Cardiac muscle cell (in vitro differentiated cells and primary cell): ENCODE measurements around the gene HDAC5. TPM values are rescaled to one million over a fixed set of nuclear protein-coding genes. Genes with fewer than 3 reads are reported as not detected.
A peak's percentile ranks its signal among the peaks of the same experiment; 100 is the strongest.

Experiments
- DNase-seq, 2 donors: peaks; one replicate each; pipeline versions ENCODE4 v3.0.0 to v3.0.0-alpha.2; 2010 to 2017; ENCODE audit warnings: low read depth in 1 of 2, low spot score in 1 of 2
- H3K27ac ChIP-seq: fragments of 200-600 bp; sonication (generic); 2 replicates; pipeline ENCODE4 v1.5.1; 2016
- H3K27me3 ChIP-seq: fragments of 200-600 bp; sonication (generic); 2 replicates; pipeline ENCODE4 v1.6.0; 2016; ENCODE audit warnings: control low read depth
- H3K36me3 ChIP-seq: fragments of 200-600 bp; sonication (generic); 2 replicates; pipeline ENCODE4 v1.5.1; 2016; ENCODE audit warnings: control low read depth
- H3K4me1 ChIP-seq: fragments of 200-600 bp; sonication (generic); 2 replicates; pipeline ENCODE4 v1.8.1; 2017; ENCODE audit warnings: low read depth, mild to moderate bottlenecking, mixed run types
- H3K4me3 ChIP-seq: fragments of 200-600 bp; sonication (generic); 2 replicates; pipeline ENCODE4 v1.5.1; 2016; ENCODE audit warnings: mild to moderate bottlenecking
- H3K9me3 ChIP-seq: fragments of 200-600 bp; sonication (generic); 2 replicates; pipeline ENCODE4 v1.5.1; 2017; ENCODE audit warnings: low read depth, mild to moderate bottlenecking, control low read depth
- polyA plus RNA-seq: library from polyadenylated mRNA; unstranded; fragments of >200 nt; fragmentation: Nextera tagmentation; extraction: Ambion mirVana; gene quantifications from 2 replicates; pipeline ENCODE4 v1.2.1, GENCODE V29; 2016
- total RNA-seq: library from RNA; depleted of rRNA; stranded (reverse); fragments of >200 nt; gene quantifications from 2 replicates; pipeline ENCODE4 v1.2.3, GENCODE V29; 2016
- TF ChIP-seq, protein P1 (sequence below): IDR thresholded peaks from 2 replicates; pipeline ENCODE4 v1.5.1; 2012; ENCODE audit warnings: low read depth, mild to moderate bottlenecking, low read length

The HDAC5 gene
- total and polyA plus RNA-seq, 2 experiments from 2014 or later: 94.1 to 300 TPM

DNA sequence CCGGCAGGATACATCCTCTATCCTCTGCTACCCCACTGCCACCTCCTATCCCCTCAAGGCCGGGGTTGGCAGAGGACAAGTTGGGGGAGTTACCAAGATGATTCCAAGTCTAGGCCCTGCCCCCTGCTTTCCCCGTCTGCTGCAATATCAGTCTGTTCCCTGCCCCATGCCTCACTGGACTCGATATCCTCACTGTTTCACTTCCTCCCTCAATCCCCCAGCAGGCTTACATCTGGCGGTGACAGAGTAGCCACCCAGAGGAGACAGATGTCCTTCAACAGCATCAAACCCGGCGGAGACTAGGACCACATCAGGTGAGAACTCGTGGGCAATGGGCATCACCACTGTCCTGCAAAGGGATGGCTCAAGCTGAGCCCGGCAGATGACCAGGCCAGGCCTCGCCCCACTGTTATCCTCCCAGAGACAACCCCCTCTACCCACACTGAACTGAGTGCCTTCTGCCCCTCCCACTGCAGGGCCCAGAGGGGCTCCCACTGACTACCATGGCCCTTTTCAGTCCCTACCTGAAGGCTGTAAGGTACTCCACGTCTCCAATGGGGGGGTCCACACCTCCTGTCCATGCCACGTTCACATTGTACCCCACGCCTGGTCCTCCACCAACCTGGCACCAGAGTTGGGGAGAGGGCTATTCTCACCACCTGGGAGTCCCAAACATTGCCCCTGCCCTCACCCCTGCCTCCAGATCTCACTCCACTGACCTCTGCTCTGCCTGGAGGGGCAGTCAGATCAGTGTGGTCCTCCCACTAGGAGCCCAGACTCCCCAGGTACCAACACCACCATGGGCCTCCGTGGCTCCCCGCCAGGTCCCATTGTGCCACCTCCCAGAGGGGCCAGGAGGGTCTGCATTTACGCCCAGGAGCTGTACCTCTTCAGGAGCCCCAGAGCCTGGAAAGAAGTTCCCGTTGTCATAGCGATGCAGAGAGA, 43.3 kb downstream of the HDAC5 start:
- Histone ChIP-seq H3K9me3 (no peaks in the 10 kb centered on the region), H3K36me3 (peaks cover 47% of the 10 kb centered on the region), H3K4me1 (no peaks in the 10 kb centered on the region), H3K4me3 (no peak overlapping the region), H3K27me3 (no peaks in the 10 kb centered on the region), H3K27ac (no peak overlapping the region)
- TF ChIP-seq, protein P1, sequence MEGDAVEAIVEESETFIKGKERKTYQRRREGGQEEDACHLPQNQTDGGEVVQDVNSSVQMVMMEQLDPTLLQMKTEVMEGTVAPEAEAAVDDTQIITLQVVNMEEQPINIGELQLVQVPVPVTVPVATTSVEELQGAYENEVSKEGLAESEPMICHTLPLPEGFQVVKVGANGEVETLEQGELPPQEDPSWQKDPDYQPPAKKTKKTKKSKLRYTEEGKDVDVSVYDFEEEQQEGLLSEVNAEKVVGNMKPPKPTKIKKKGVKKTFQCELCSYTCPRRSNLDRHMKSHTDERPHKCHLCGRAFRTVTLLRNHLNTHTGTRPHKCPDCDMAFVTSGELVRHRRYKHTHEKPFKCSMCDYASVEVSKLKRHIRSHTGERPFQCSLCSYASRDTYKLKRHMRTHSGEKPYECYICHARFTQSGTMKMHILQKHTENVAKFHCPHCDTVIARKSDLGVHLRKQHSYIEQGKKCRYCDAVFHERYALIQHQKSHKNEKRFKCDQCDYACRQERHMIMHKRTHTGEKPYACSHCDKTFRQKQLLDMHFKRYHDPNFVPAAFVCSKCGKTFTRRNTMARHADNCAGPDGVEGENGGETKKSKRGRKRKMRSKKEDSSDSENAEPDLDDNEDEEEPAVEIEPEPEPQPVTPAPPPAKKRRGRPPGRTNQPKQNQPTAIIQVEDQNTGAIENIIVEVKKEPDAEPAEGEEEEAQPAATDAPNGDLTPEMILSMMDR: no peak
- DNase-seq: no peak

DNA sequence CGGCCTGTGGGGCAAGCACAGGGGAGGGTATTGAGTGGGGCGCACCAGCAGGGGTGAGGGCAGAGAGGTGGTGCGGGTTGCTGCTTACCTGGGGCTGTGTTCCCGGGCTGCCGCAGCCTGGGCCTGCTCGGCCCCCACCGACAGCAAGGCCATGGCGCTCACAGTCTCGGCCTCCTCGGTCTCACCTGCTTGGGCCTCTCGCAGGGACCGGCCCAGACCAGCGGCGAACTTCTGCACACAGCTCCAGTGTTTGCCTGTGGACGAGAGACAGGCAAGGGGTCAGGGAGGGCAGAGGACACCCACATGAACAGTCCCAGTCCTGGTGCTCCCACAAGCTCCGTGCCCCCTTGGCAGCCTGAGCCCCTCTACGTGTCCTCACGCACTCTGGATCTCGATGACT, 45.0 kb downstream of the HDAC5 start:
- no peak overlapping the region for H3K4me3 ChIP-seq
- TF ChIP-seq, protein P1: no peak
- no peak for DNase-seq
- H3K9me3 ChIP-seq: no peaks in the 10 kb centered on the region
- peak overlapping the region; percentile 69 for H3K27ac ChIP-seq
- H3K4me1 ChIP-seq: no peaks in the 10 kb centered on the region
- H3K36me3 ChIP-seq: peaks cover 42% of the 10 kb centered on the region
- H3K27me3 ChIP-seq: no peaks in the 10 kb centered on the region

GRCh38 chr17:44077595-44077909, 45.9 kb downstream of the HDAC5 start:
- Histone ChIP-seq H3K4me1 (no peaks in the 10 kb centered on the region), H3K9me3 (no peaks in the 10 kb centered on the region), H3K36me3 (peaks cover 37% of the 10 kb centered on the region), H3K4me3 (no peak overlapping the region), H3K27ac (peak overlapping the region; percentile 69), H3K27me3 (no peaks in the 10 kb centered on the region)
- TF ChIP-seq, protein P1: no peak
- DNase-seq: no peak

- TF ChIP-seq, protein P1: no peak
Observed at GRCh38 chr17:44076716-44077594, 46.5 kb downstream of the HDAC5 start.

DNA sequence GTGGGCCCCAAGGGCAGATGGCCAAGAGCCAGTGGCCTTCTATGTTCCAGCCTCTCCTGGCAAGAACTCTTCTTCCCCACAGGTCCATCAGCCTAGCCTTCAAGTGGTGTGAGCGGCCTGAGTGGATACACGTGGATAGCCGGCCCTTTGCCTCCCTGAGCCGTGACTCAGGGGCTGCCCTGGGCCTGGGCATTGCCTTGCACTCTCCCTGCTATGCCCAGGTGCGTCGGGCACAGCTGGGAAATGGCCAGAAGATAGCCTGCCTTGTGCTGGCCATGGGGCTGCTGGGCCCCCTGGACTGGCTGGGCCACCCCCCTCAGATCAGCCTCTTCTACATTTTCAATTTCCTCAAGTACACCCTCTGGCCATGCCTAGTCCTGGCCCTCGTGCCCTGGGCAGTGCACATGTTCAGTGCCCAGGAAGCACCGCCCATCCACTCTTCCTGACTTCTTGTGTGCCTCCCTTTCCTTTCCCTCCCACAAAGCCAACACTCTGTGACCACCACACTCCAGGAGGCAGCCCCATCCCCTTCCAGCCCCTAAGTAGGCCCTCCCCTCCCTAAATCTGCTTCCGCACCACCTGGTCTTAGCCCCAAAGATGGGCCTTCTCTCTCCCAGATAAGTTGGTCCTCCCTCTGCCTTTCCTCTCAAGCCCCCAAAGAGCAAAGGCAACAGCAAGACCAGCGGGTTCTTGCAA, 47.7 kb downstream of the HDAC5 start:
- DNase-seq: no peak
- H3K27me3 ChIP-seq: no peaks in the 10 kb centered on the region
- peaks cover 9% of the 10 kb centered on the region for H3K4me1 ChIP-seq
- H3K9me3 ChIP-seq: no peaks in the 10 kb centered on the region
- peak overlapping the region; percentile 69 for H3K27ac ChIP-seq
- TF ChIP-seq, protein P1: no peak
- no peak overlapping the region for H3K4me3 ChIP-seq
- peaks cover 28% of the 10 kb centered on the region for H3K36me3 ChIP-seq

More at GRCh38 chr17:44076716-44077594, 46.5 kb downstream of the HDAC5 start:
- Histone ChIP-seq H3K4me1 (peaks cover under 1% of the 10 kb centered on the region), H3K4me3 (no peak overlapping the region), H3K27me3 (no peaks in the 10 kb centered on the region), H3K9me3 (no peaks in the 10 kb centered on the region), H3K27ac (peak overlapping the region; percentile 69), H3K36me3 (peaks cover 31% of the 10 kb centered on the region)
- DNase-seq: no peak
